A673 (cell line): Measurements from ENCODE around the gene NKAPD1. TPM values are rescaled to one million over a fixed set of nuclear protein-coding genes. Genes with fewer than 3 reads are reported as not detected.

Source experiments
- Bru-seq: library from RNA; stranded (reverse); fragments of 400-500 nt; gene quantifications from one replicate; lab custom pipeline; 2021; lab: Mats Ljungman, UMichigan
- BruChase-seq, 2 experiments: library from RNA; stranded (reverse); fragments of 400-500 nt; gene quantifications; one replicate each; lab custom pipeline; 2021; lab: Mats Ljungman, UMichigan
- BruUV-seq: library from RNA; stranded (reverse); fragments of 400-500 nt; replicated peaks from 2 replicates; lab custom pipeline; 2021; lab: Mats Ljungman, UMichigan
- CTCF ChIA-PET: fragments of 300-600 bp; sonication (Branson Sonifier 250); formaldehyde crosslinking; loops from one replicate; lab custom pipeline; 2022; ENCODE audit warnings: antibody characterized with exemption; lab: Charles Lee
- POLR2A ChIA-PET: fragments of 300-600 bp; sonication (Branson Sonifier 250); formaldehyde crosslinking; loops from one replicate; lab custom pipeline; 2022; ENCODE audit warnings: antibody characterized with exemption; ENCODE audit not compliant: low non-redundant PET; lab: Charles Lee
- DNase-seq: peaks from one replicate; pipeline ENCODE4 v3.0.0-alpha.2; 2015; ENCODE audit warnings: low spot score
- H3K27ac ChIP-seq: fragments of 200-600 bp; sonication (generic); 2 replicates; pipeline ENCODE4 v1.5.1; 2016; ENCODE audit warnings: mixed run types, low read depth, mild to moderate bottlenecking, mixed read lengths, antibody characterized with exemption, low read length; ENCODE audit not compliant: poor library complexity, severe bottlenecking
- H3K27me3 ChIP-seq: fragments of 200-600 bp; sonication (generic); replicated peaks from 2 replicates; pipeline ENCODE4 v1.6.1; 2017; ENCODE audit warnings: mixed run types, low read depth, mild to moderate bottlenecking, mixed read lengths, antibody characterized with exemption, low read length; ENCODE audit not compliant: insufficient read depth, poor library complexity
- H3K36me3 ChIP-seq: fragments of 200-600 bp; sonication (generic); 2 replicates; pipeline ENCODE4 v1.6.1; 2016; ENCODE audit warnings: mixed run types, mild to moderate bottlenecking, mixed read lengths, antibody characterized with exemption, low read length; ENCODE audit not compliant: insufficient read depth, poor library complexity, severe bottlenecking
- H3K4me1 ChIP-seq: fragments of 200-600 bp; sonication (generic); 2 replicates; pipeline ENCODE4 v1.6.1; 2017; ENCODE audit warnings: mixed run types, mild to moderate bottlenecking, mixed read lengths, antibody characterized with exemption, low read length; ENCODE audit not compliant: insufficient read depth, poor library complexity, severe bottlenecking
- H3K4me3 ChIP-seq: fragments of 200-600 bp; sonication (generic); 2 replicates; pipeline ENCODE4 v1.5.1; 2016; ENCODE audit warnings: low read depth, mixed run types, mild to moderate bottlenecking, mixed read lengths, low read length; ENCODE audit not compliant: poor library complexity, severe bottlenecking
- H3K9me3 ChIP-seq: fragments of 200-600 bp; sonication (generic); 2 replicates; pipeline ENCODE4 v1.6.1; 2016; ENCODE audit warnings: mixed run types, low read depth, mild to moderate bottlenecking, mixed read lengths, antibody characterized with exemption, low read length; ENCODE audit not compliant: poor library complexity, severe bottlenecking
- EZH2 ChIP-seq: fragments of 200-600 bp; sonication (generic); IDR thresholded peaks from 2 replicates; pipeline ENCODE4 v1.6.1; 2017; ENCODE audit warnings: borderline replicate concordance, low read depth, mild to moderate bottlenecking, mixed read lengths, antibody characterized with exemption, low read length; ENCODE audit not compliant: poor library complexity, severe bottlenecking
- intact Hi-C: fragments of 100-400 bp; cut with micrococcal nuclease; formaldehyde crosslinking; loops from one replicate; pipeline ENCODE4 v1.10.0; 2022; ENCODE audit not compliant: unreplicated experiment
- long read RNA-seq: library from polyadenylated mRNA; stranded (forward); transcript quantifications from one replicate; pipeline ENCODE4 v2.0.0, GENCODE V29; 2022
- total RNA-seq: library from RNA; stranded (reverse); gene quantifications from 2 replicates; pipeline ENCODE4 v1.2.3, GENCODE V29; 2021
- TF ChIP-seq, protein P1 (sequence below): fragments of 300-800, 200-600 bp; sonication (generic); conservative IDR thresholded peaks from 2 replicates; pipeline ENCODE4 v1.5.1; 2017; ENCODE audit warnings: low read depth, mild to moderate bottlenecking, antibody characterized with exemption, low read length, moderate library complexity, mixed read lengths

NKAPD1 gene, protein sequence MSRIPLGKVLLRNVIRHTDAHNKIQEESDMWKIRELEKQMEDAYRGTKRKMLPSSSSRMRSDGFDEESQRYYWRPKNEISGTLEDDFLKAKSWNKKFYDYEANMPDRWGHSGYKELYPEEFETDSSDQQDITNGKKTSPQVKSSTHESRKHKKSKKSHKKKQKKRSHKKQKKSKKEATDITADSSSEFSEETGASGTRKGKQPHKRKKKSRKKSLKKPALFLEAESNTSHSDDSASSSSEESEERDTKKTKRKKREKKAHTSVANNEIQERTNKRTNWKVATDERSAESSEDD
- 30.4 and 32.8 TPM in 2 replicates for total RNA-seq
- percentile 89 among the genes with signal in this experiment for Bru-seq, nascent RNA
- percentile 95 among the genes with signal in this experiment for BruChase-seq, experiment 1, labeled RNA remaining after a 2-hour chase
- percentile 87 among the genes with signal in this experiment for BruChase-seq, experiment 2, labeled RNA remaining after a 6-hour chase
- long read RNA-seq, transcript NKAPD1-202 (6 exons, 3,669 nt) = major isoform, 13 of 54 reads
- long read RNA-seq, partial matches to known transcripts = 11 of 54 reads
- long read RNA-seq, other reads (novel, unspliced or antisense) = 19 of 54 reads

DNA sequence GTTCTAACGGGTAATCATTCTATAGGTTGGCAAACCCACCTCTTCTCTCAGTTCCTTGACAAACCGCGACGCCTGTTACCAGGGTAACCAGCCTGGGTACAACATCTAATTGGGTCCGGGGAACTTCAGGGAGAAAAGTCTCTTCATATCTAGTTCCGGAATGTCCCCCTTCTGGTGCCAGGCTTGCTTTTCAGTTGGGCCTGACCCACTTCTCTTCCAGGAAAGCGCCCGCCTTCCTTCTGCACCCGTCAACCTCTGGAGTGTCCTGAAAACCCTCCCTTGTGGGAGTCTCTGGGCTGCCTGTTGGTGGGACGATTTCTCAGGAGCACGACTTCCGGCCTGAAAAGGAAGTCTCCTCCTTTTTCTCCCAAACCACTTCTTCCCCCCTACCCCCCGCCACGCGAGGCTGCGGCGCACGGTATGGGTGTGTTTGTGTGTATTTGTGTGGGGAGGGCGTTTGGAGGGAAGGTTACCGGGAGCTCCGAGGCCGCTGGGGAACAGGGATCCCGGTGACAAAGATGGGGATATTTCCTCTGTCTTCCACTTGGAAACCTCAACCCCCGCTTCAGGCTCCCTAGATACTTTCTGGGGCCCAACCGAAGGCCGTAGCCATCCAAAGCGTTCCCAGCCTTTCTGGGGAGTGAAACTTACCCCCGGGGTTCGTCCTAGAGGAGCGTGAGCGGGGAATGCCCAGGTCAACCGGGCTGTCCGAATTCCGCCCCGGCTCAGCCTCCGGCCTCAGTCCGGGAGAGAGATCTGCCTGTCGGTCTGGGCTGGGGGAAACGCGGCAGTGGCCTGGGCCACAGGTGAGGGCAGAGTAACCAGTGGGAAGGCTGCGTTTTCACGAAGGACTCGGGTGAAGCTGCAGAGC lies at the start of gene NKAPD1, which contains the start of gene PIH1D2:
TSS of gene NKAPD1 (plus strand) at position 359 of the 871 bp plus-strand sequence. CDS start 1,276 bp downstream, outside the sequence.
TSS of gene PIH1D2 (minus strand) at position 77 of the 871 bp plus-strand sequence. CDS start 843 bp downstream, outside the sequence.
- CTCF ChIA-PET = interaction anchor here (0.5 kb wide), 1 partner anchor 143 kb away, joined by 11 read pairs; no protein-coding TSS in a partner anchor
- peaks cover 37% of the 10 kb centered on the region for H3K36me3 ChIP-seq
- H3K4me3 ChIP-seq = peak within 1 kb of the TSS; percentile 93
- intact Hi-C loops = loop anchor here (5.0 kb wide), 1 partner anchor 197 kb away; the partner anchor contains the start of genes CFAP68 and FDXACB1
- H3K4me1 ChIP-seq = peaks cover 11% of the 10 kb centered on the region
- POLR2A ChIA-PET = no interaction called here
- H3K27me3 ChIP-seq = no peaks in the 10 kb centered on the region
- peak within 1 kb of the TSS; percentile 98 for H3K27ac ChIP-seq
- no peak for TF ChIP-seq EZH2
- TF ChIP-seq, protein P1, sequence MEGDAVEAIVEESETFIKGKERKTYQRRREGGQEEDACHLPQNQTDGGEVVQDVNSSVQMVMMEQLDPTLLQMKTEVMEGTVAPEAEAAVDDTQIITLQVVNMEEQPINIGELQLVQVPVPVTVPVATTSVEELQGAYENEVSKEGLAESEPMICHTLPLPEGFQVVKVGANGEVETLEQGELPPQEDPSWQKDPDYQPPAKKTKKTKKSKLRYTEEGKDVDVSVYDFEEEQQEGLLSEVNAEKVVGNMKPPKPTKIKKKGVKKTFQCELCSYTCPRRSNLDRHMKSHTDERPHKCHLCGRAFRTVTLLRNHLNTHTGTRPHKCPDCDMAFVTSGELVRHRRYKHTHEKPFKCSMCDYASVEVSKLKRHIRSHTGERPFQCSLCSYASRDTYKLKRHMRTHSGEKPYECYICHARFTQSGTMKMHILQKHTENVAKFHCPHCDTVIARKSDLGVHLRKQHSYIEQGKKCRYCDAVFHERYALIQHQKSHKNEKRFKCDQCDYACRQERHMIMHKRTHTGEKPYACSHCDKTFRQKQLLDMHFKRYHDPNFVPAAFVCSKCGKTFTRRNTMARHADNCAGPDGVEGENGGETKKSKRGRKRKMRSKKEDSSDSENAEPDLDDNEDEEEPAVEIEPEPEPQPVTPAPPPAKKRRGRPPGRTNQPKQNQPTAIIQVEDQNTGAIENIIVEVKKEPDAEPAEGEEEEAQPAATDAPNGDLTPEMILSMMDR = 0 out of 2 replicates have a peak, but pooled peaks have one; percentile 16
- no TSS peak for BruUV-seq
- H3K9me3 ChIP-seq = no peaks in the 10 kb centered on the region
- peak; percentile 96 for DNase-seq

DNA sequence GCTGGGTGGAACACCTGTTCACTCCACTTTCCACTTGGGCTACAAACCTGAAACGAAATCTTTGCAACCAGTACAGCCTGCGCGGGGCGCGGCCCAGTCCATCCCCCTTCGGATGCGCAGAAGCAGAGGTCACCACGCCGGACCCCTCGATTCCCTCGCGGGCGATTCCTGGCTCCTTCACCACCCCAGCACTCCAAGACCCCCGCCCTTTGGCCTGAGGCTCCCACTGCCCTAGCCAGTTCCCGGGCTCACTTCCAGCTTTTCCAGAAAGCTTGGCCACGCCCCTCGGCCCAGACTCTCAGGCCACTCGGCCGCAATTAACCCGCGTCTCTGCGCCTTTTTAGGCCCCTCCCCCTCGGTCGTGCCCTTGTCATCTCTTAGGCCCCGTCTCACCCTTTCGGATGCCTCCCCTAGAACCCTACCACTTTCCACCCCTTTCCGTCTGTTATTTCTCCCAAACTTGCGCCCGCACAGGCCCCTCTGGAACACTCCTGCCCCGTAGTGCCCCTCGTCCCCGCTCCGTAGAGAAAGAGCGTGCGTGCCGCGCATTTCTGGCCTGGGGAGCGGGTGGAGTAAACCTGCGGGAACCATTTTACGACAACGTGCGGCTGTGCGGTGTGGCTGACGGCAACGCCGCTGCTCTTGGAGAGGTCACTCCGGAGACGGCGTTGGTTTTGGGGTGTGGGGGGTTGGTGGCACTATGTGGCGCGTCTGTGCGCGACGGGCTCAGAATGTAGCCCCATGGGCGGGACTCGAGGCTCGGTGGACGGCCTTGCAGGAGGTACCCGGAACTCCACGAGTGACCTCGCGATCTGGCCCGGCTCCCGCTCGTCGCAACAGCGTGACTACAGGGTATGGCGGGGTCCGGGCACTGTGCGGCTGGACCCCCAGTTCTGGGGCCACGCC lies 49.1 kb upstream of the NKAPD1 start, which contains the start of gene DLAT:
TSS of gene DLAT (plus strand) at position 636 of the 906 bp plus-strand sequence. CDS start at position 701, 65 bp downstream.
- H3K9me3 ChIP-seq = no peaks in the 10 kb centered on the region
- intact Hi-C loops = loop anchor here (10.0 kb wide), 1 partner anchor 150 kb away; the partner anchor contains the start of genes ALG9, CFAP68 and FDXACB1
- ChIA-PET POLR2A (no interaction called here), CTCF (no interaction called here)
- BruUV-seq = no TSS peak
- H3K27ac ChIP-seq = peak within 1 kb of the TSS; percentile 88
- H3K4me3 ChIP-seq = peak within 1 kb of the TSS; percentile 77
- peaks cover 23% of the 10 kb centered on the region for H3K36me3 ChIP-seq
- TF ChIP-seq, protein P1 = no peak
- no peak for TF ChIP-seq EZH2
- peak; percentile 95 for DNase-seq
- peaks cover 13% of the 10 kb centered on the region for H3K4me1 ChIP-seq
- no peaks in the 10 kb centered on the region for H3K27me3 ChIP-seq
